Gastroesophageal sphincter (tissue), 4 donors: ENCODE data around the gene PAX5. TPM values are rescaled to one million over a fixed set of nuclear protein-coding genes. Genes with fewer than 3 reads are reported as not detected.

Source experiments
- ATAC-seq: fragments of 150-250 bp; one replicate; pipeline ENCODE4 v1.9.1; 2016; ENCODE audit warnings: mild to moderate bottlenecking, moderate library complexity
- H3K27ac ChIP-seq, 4 donors: fragments of 200-600 bp; sonication (generic) in 3 of 4; 1 replicate in 3 of 4; 2 replicates in 1 of 4; pipeline ENCODE4 v1.5.1; 2016 to 2019
- H3K27me3 ChIP-seq: fragments of 200-600 bp; sonication (generic); one replicate; pipeline ENCODE4 v1.5.1; 2019
- H3K36me3 ChIP-seq, 2 donors: fragments of 200-600 bp; sonication (generic); one replicate each; pipeline ENCODE4 v1.5.1; 2019; ENCODE audit warnings: control low read depth in 1 of 2
- H3K4me1 ChIP-seq, 3 donors: fragments of 200-600 bp; sonication (generic); 1 replicate in 2 of 3; 2 replicates in 1 of 3; pipeline ENCODE4 v1.5.1; 2016 to 2019; ENCODE audit warnings: control low read depth in 2 of 3
- H3K4me3 ChIP-seq, 2 donors: fragments of 200-600 bp; sonication (generic); one replicate each; pipeline ENCODE4 v1.5.1; 2019; ENCODE audit warnings: mild to moderate bottlenecking in 1 of 2, moderate library complexity in 1 of 2
- H3K9me3 ChIP-seq, 3 donors: fragments of 200-600 bp; sonication (generic); one replicate each; pipeline ENCODE4 v1.5.1; 2017 to 2019; ENCODE audit warnings: control low read depth in 2 of 3
- CTCF ChIP-seq, 4 experiments: fragments of 200-600 bp in 2 of 4; fragments of 450-650 bp in 2 of 4; sonication (generic) in 1 of 4; IDR thresholded peaks; one replicate each; pipeline ENCODE4 v1.5.1; 2017 to 2019; ENCODE audit warnings: antibody characterized with exemption in 4 of 4, mild to moderate bottlenecking in 2 of 4, moderate library complexity in 2 of 4
- EP300 ChIP-seq: sonication (generic); formaldehyde crosslinking; IDR thresholded peaks from one replicate; pipeline ENCODE4 v1.6.1; 2017; ENCODE audit warnings: antibody characterized with exemption, mild to moderate bottlenecking
- POLR2A ChIP-seq, 2 donors: fragments of 450-650 bp; IDR thresholded peaks; one replicate each; pipeline ENCODE4 v1.6.1; 2017; ENCODE audit warnings: antibody characterized with exemption in 2 of 2, mild to moderate bottlenecking in 2 of 2, moderate library complexity in 1 of 2
- POLR2AphosphoS5 ChIP-seq: sonication (generic); formaldehyde crosslinking; IDR thresholded peaks from one replicate; pipeline ENCODE4 v1.6.1; 2017; ENCODE audit warnings: antibody characterized with exemption
- WGBS, 2 donors: methylation state at CpG; one replicate each; pipeline ENCODE4 v1.1.5; 2018; ENCODE audit warnings: low coverage in 1 of 2; 5-methylcytosine and 5-hydroxymethylcytosine counted together
- total RNA-seq, 4 donors: library from RNA; depleted of rRNA; stranded (reverse); fragments of >200 nt; gene quantifications; one replicate each; pipeline ENCODE4 v1.1.0, GENCODE V29; 2016

The PAX5 gene
- total RNA-seq, 4 donors from 2014 or later: under 0.01 TPM; not detected in 3

GRCh38 chr9:36939655-36940499, 94.2 kb downstream of the PAX5 start:
- WGBS, 2 donors: 50 to 66% methylated on average over 4 to 26 of the region's 28 CpGs
- no peaks in the 10 kb centered on the region for H3K36me3 ChIP-seq
- H3K4me3 ChIP-seq: no peak overlapping the region
- TF ChIP-seq POLR2AphosphoS5: no peak
- no peak for TF ChIP-seq CTCF (IDR thresholded peaks at IDR 0.05)
- no peak for TF ChIP-seq EP300
- no peak for TF ChIP-seq POLR2A (IDR thresholded peaks at IDR 0.05)
- H3K4me1 ChIP-seq: no peaks in the 10 kb centered on the region
- H3K27ac ChIP-seq: no peak overlapping the region
- H3K9me3 ChIP-seq: no peaks in the 10 kb centered on the region
- no peak for ATAC-seq
- H3K27me3 ChIP-seq: peaks cover 39% of the 10 kb centered on the region

GRCh38 chr9:36939214-36939613, 94.9 kb downstream of the PAX5 start:
- ATAC-seq: no peak
- H3K27me3 ChIP-seq: peaks cover 39% of the 10 kb centered on the region
- no peaks in the 10 kb centered on the region for H3K4me1 ChIP-seq
- no peak for TF ChIP-seq CTCF (IDR thresholded peaks at IDR 0.05)
- TF ChIP-seq EP300: no peak
- TF ChIP-seq POLR2A (IDR thresholded peaks at IDR 0.05): no peak
- no peak for TF ChIP-seq POLR2AphosphoS5
- H3K27ac ChIP-seq: no peak overlapping the region
- no peak overlapping the region for H3K4me3 ChIP-seq
- WGBS, 2 donors: 55 to 57% methylated on average over 4 to 5 of the region's 5 CpGs
- no peaks in the 10 kb centered on the region for H3K36me3 ChIP-seq
- no peaks in the 10 kb centered on the region for H3K9me3 ChIP-seq

GRCh38 chr9:36938617-36939016, 95.5 kb downstream of the PAX5 start:
- no peaks in the 10 kb centered on the region for H3K4me1 ChIP-seq
- no peak overlapping the region for H3K27ac ChIP-seq
- no peak for ATAC-seq
- WGBS, 2 donors: 33 to 62% methylated on average over 6 of the region's 6 CpGs
- no peaks in the 10 kb centered on the region for H3K9me3 ChIP-seq
- no peak for TF ChIP-seq EP300
- no peak for TF ChIP-seq CTCF (IDR thresholded peaks at IDR 0.05)
- no peak for TF ChIP-seq POLR2AphosphoS5
- no peak for TF ChIP-seq POLR2A (IDR thresholded peaks at IDR 0.05)
- H3K27me3 ChIP-seq: peaks cover 39% of the 10 kb centered on the region
- H3K4me3 ChIP-seq: no peak overlapping the region
- H3K36me3 ChIP-seq: no peaks in the 10 kb centered on the region

GRCh38 chr9:36937951-36938350, 96.1 kb downstream of the PAX5 start:
- no peak for ATAC-seq
- Histone ChIP-seq H3K27ac (no peak overlapping the region), H3K36me3 (no peaks in the 10 kb centered on the region), H3K9me3 (no peaks in the 10 kb centered on the region), H3K4me1 (no peaks in the 10 kb centered on the region), H3K4me3 (no peak overlapping the region), H3K27me3 (peaks cover 39% of the 10 kb centered on the region)
- WGBS, 2 donors: 51 to 63% methylated on average over 4 of the region's 4 CpGs
- TF ChIP-seq CTCF (IDR thresholded peaks at IDR 0.05) (no peak), POLR2AphosphoS5 (no peak), EP300 (no peak)

- H3K27ac ChIP-seq: no peak overlapping the region
- H3K4me1 ChIP-seq: no peaks in the 10 kb centered on the region
- ATAC-seq: no peak
- TF ChIP-seq POLR2AphosphoS5 (no peak), EP300 (no peak)
- 61% methylated on average over 4 to 7 of the region's 7 CpGs for WGBS, 2 donors
- H3K27me3 ChIP-seq: peaks cover 45% of the 10 kb centered on the region
- no peak overlapping the region for H3K4me3 ChIP-seq
- peaks cover 0 to 4% (median 0%) of the 10 kb centered on the region in 3 donors for H3K9me3 ChIP-seq
- no peaks in the 10 kb centered on the region for H3K36me3 ChIP-seq
These were observed 96.7 kb downstream of the PAX5 start for GRCh38 chr9:36937346-36937745.
